Thoracic aorta (tissue), 2 donors: ENCODE results near the gene USPL1. TPM values are rescaled to one million over a fixed set of nuclear protein-coding genes. Genes with fewer than 3 reads are reported as not detected.

Experiments used
- ATAC-seq: fragments of 150-250 bp; one replicate; pipeline ENCODE4 v1.8.0; 2017; ENCODE audit warnings: low read depth; ENCODE audit not compliant: insufficient number of reproducible peaks, low FRiP score
- DNase-seq: peaks from one replicate; pipeline ENCODE4 v3.0.0-alpha.2; 2020; ENCODE audit warnings: low spot score
- H3K27ac ChIP-seq, 2 donors: fragments of 200-600 bp; sonication (generic); 1 replicate in 1 of 2; 2 replicates in 1 of 2; pipeline ENCODE4 v1.5.1; 2016; ENCODE audit warnings: mild to moderate bottlenecking in 2 of 2, moderate library complexity in 2 of 2
- H3K27me3 ChIP-seq: fragments of 200-600 bp; sonication (generic); replicated peaks from 2 replicates; pipeline ENCODE4 v1.6.0; 2016; ENCODE audit warnings: mild to moderate bottlenecking; ENCODE audit not compliant: insufficient read depth
- H3K36me3 ChIP-seq: fragments of 200-600 bp; sonication (generic); one replicate; pipeline ENCODE4 v1.5.1; 2016
- H3K4me1 ChIP-seq, 2 donors: fragments of 200-600 bp; sonication (generic); 1 replicate in 1 of 2; 2 replicates in 1 of 2; pipeline versions ENCODE4 v1.5.1 to v1.6.0; 2016; ENCODE audit warnings: low read depth in 2 of 2, mild to moderate bottlenecking in 1 of 2; ENCODE audit not compliant: control insufficient read depth in 1 of 2
- H3K4me3 ChIP-seq: fragments of 200-600 bp; sonication (generic); 2 replicates; pipeline ENCODE4 v1.5.1; 2016; ENCODE audit warnings: mild to moderate bottlenecking
- H3K9me3 ChIP-seq: fragments of 200-600 bp; sonication (generic); 2 replicates; pipeline ENCODE4 v1.5.1; 2016
- total RNA-seq, 2 donors: library from RNA; depleted of rRNA; stranded (reverse); fragments of >200 nt; gene quantifications; one replicate each; pipeline versions ENCODE4 v1.1.0 to v1.2.3, GENCODE V29; 2016
- TF ChIP-seq, protein P1 (sequence below): fragments of 200-600 bp; sonication (generic); IDR thresholded peaks from one replicate; pipeline ENCODE4 v1.5.1; 2019; ENCODE audit warnings: antibody characterized with exemption

USPL1 gene
- total RNA-seq: 10 to 100 TPM; 20.7 to 25.3 TPM

GRCh38 chr13:30617315-30618185, at the start of gene USPL1:
USPL1 (plus strand) TSS chr13:30617920; CDS start chr13:30621141, 3,221 bp downstream.
- peak within 1 kb of the TSS; percentile 96 for H3K4me3 ChIP-seq
- H3K27ac ChIP-seq: peak within 1 kb of the TSS; percentile 99 to 100
- no peaks in the 10 kb centered on the region for H3K27me3 ChIP-seq
- H3K36me3 ChIP-seq: no peaks in the 10 kb centered on the region
- peak; percentile 78 for ATAC-seq
- peak; percentile 93 for DNase-seq
- TF ChIP-seq, protein P1, sequence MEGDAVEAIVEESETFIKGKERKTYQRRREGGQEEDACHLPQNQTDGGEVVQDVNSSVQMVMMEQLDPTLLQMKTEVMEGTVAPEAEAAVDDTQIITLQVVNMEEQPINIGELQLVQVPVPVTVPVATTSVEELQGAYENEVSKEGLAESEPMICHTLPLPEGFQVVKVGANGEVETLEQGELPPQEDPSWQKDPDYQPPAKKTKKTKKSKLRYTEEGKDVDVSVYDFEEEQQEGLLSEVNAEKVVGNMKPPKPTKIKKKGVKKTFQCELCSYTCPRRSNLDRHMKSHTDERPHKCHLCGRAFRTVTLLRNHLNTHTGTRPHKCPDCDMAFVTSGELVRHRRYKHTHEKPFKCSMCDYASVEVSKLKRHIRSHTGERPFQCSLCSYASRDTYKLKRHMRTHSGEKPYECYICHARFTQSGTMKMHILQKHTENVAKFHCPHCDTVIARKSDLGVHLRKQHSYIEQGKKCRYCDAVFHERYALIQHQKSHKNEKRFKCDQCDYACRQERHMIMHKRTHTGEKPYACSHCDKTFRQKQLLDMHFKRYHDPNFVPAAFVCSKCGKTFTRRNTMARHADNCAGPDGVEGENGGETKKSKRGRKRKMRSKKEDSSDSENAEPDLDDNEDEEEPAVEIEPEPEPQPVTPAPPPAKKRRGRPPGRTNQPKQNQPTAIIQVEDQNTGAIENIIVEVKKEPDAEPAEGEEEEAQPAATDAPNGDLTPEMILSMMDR: peak; percentile 33
- H3K4me1 ChIP-seq: peaks cover 19 to 35% of the 10 kb centered on the region in 2 donors
- H3K9me3 ChIP-seq: no peaks in the 10 kb centered on the region

GRCh38 chr13:30569901-30570576, 47.7 kb upstream of the USPL1 start:
- ATAC-seq (peak; percentile 93), DNase-seq (peak; percentile 25)
- H3K9me3 ChIP-seq: no peaks in the 10 kb centered on the region
- no peak overlapping the region for H3K4me3 ChIP-seq
- H3K27ac ChIP-seq: no peak overlapping the region
- TF ChIP-seq, protein P1: no peak
- H3K36me3 ChIP-seq: no peaks in the 10 kb centered on the region
- peaks cover 3 to 27% of the 10 kb centered on the region in 2 donors for H3K4me1 ChIP-seq
- no peaks in the 10 kb centered on the region for H3K27me3 ChIP-seq

DNA sequence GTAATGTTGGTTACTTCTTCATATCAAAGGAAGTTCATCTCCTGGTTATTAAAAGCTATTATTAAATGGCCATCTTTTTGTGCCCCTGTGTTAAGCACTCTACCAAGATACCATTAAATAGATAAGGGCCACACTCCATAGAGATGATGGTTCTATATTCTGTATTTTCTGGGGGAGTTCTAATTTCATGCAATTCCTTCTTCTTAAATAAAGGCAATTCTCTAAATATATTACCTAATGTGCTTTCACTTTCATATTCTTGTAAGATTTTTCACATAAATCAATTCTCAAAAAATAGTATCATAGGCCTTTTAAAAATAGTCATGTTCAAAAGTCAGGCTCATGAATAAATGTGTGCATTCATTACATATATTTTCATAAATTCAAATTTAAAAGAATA, 47.0 kb upstream of the USPL1 start:
- no peak overlapping the region for H3K4me3 ChIP-seq
- no peak for DNase-seq
- H3K4me1 ChIP-seq: peaks cover 3 to 27% of the 10 kb centered on the region in 2 donors
- H3K27me3 ChIP-seq: no peaks in the 10 kb centered on the region
- no peaks in the 10 kb centered on the region for H3K9me3 ChIP-seq
- no peak overlapping the region for H3K27ac ChIP-seq
- no peak for ATAC-seq
- TF ChIP-seq, protein P1: no peak
- no peaks in the 10 kb centered on the region for H3K36me3 ChIP-seq

DNA sequence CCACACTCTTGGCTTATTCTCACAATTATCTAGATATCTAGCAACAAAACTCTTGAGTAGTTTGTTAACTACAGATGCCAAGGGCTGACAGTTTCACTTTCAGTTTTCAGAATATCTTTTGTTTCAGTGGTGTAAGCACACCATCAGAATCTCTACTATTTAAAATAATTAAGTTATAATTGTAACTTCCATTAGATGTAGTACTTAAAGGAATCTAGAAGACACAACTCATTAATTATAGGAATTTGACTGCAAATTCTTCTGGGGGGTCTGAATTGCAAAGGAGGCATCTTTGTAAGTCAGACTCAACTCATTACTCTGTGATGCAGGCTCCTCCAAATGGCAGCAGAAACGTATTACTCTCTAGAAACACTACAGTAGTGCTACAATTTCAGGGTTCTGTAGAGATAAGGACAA, 44.9 kb upstream of the USPL1 start:
- TF ChIP-seq, protein P1: peak; percentile 10
- Histone ChIP-seq H3K36me3 (no peaks in the 10 kb centered on the region), H3K27ac (no peak overlapping the region), H3K27me3 (no peaks in the 10 kb centered on the region), H3K4me1 (peaks cover 3 to 22% of the 10 kb centered on the region in 2 donors), H3K9me3 (no peaks in the 10 kb centered on the region), H3K4me3 (peak overlapping the region; percentile 74)
- no peak for DNase-seq
- ATAC-seq: no peak

DNA sequence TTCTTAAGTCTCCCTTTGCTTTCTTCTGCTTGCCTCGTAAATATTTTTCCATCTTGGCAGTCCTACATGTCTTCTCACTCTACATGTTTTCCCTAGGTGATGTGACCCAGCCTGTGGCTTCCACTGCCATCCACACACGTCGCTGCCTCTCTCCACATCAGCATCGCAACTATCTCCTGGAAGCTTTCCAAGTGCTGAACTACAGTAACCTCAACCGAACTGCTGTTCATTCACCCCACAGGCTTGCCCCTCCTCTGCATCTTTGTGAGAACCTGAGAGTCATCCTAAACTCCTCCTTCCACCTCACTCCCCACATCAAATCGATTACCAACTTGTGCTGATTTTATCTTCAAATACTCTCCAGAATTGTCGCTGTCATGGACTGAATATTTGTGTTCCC, 41.2 kb upstream of the USPL1 start:
- DNase-seq (no peak), ATAC-seq (no peak)
- TF ChIP-seq, protein P1: no peak
- Histone ChIP-seq H3K27ac (no peak overlapping the region), H3K4me1 (peaks cover 0 to 6% of the 10 kb centered on the region in 2 donors), H3K36me3 (no peaks in the 10 kb centered on the region), H3K9me3 (no peaks in the 10 kb centered on the region), H3K4me3 (no peak overlapping the region), H3K27me3 (no peaks in the 10 kb centered on the region)
